Mucosa of stomach (tissue), 1 donor: Measurements from ENCODE around the gene NMUR1.
A peak's percentile ranks its signal among the peaks of the same experiment; 100 is the strongest.

Experiments used
- H3K27me3 ChIP-seq: one replicate; pipeline ENCODE4 v1.7.0; 2013; ENCODE audit warnings: mild to moderate bottlenecking, low read length; ENCODE audit not compliant: control insufficient read depth, insufficient read depth
- H3K36me3 ChIP-seq: one replicate; pipeline ENCODE4 v1.7.0; 2013; ENCODE audit warnings: low read length; ENCODE audit not compliant: control insufficient read depth, insufficient read depth
- H3K4me1 ChIP-seq: one replicate; pipeline ENCODE4 v1.7.0; 2013; ENCODE audit warnings: mild to moderate bottlenecking, low read length; ENCODE audit not compliant: control insufficient read depth, insufficient read depth
- H3K4me3 ChIP-seq: one replicate; pipeline ENCODE4 v1.7.0; 2013; ENCODE audit warnings: low read length
- H3K9ac ChIP-seq: one replicate; pipeline ENCODE4 v1.7.0; 2013; ENCODE audit warnings: mild to moderate bottlenecking, low read length, moderate library complexity
- H3K9me3 ChIP-seq: one replicate; pipeline ENCODE4 v1.7.0; 2013; ENCODE audit warnings: mild to moderate bottlenecking, low read length, moderate library complexity; ENCODE audit not compliant: control insufficient read depth
- donor health status: Pancreatic carcinoma.

NMUR1 gene

DNA sequence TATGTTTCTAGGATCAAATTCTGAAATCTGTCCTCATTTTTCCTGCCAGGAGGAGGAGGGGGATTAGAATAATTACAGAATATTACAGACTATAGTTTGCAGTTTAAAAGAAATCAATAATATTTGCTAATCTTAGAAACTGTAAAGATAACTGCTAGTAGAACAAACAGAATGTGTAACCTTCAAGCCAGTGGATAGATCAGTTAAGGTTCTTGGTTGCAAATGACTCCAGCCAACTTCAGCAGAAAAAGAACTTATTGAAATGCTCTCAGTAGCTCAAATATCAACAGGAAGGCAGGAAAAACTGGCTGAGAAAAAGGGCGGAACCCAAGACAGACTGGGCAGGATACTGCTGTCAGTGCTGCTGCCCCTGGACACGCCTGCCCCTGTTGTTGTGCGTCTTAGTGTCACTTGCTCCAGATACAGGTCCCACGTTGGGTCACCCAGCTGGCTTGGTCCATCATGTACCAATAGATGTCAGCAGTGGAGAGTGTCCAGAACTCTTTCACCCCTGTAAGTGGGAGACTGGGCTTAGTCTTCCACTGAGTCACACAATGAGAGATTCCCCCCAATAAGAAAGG, 10.2 kb downstream of the NMUR1 start:
- Histone ChIP-seq H3K9ac (no peak overlapping the region), H3K9me3 (no peaks in the 10 kb centered on the region), H3K36me3 (no peaks in the 10 kb centered on the region), H3K4me1 (peaks cover 18% of the 10 kb centered on the region), H3K27me3 (no peaks in the 10 kb centered on the region), H3K4me3 (no peak overlapping the region)

DNA sequence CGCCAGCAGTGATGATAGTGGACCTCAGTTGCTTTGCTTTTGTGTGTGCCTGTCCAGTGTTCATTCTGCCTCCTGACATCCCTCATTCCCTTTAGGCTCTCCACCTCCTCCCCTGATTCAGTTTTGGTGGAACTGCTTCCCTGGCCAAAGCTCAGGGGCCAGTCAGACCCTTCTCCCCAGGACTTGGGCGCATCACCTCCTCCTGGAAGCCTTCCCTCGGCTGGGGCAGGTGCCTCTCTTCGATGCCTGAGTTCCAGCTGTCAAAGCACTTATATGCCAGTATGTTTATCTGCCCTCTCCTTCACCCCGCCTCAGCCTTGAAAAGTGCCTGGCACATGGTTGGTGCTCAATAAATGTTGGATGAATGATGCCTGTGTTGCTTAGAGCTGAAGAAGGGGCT, 11.5 kb downstream of the NMUR1 start:
- no peaks in the 10 kb centered on the region for H3K36me3 ChIP-seq
- H3K4me3 ChIP-seq: no peak overlapping the region
- H3K4me1 ChIP-seq: peaks cover 22% of the 10 kb centered on the region
- no peaks in the 10 kb centered on the region for H3K9me3 ChIP-seq
- no peak overlapping the region for H3K9ac ChIP-seq
- no peaks in the 10 kb centered on the region for H3K27me3 ChIP-seq

DNA sequence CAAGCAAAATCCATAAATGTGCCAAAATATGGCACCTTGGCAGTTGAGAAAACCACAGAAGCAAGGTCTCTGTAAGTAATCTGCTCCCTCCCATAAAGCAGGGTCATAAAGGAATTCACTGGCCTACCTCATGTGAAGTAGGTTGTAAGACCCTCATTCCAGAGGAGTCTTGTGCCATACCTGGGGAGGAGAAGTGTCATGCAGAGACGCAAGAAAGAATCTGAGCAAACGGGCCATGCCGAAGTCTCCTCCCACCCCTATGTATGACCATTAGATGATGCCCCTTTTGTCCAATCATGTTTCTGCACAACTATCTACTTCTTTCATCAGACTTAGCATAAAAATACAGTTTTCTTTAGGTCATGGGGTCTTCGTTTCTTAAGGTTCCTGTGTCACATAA, 14.6 kb downstream of the NMUR1 start:
- Histone ChIP-seq H3K36me3 (no peaks in the 10 kb centered on the region), H3K4me3 (no peak overlapping the region), H3K9ac (no peak overlapping the region)

DNA sequence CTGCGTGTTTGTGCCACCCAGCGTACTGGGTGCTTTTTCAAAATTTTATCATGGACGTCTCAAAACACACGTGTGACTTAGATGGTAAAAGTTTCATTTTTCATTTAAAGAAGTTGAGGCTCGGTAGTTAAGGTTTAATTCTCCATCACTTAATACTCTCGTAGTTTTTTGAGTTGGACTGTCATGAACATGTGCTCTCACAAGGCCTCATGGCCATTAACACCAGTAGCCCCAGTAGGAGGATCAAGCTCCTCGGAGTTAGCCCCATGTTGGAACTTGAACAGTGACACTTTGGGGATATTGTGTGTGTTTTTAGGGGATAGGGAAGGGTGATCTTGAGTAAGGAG, 15.3 kb downstream of the NMUR1 start:
- no peaks in the 10 kb centered on the region for H3K36me3 ChIP-seq
- H3K4me3 ChIP-seq: peak overlapping the region; percentile 69
- no peaks in the 10 kb centered on the region for H3K27me3 ChIP-seq
- no peaks in the 10 kb centered on the region for H3K9me3 ChIP-seq
- H3K9ac ChIP-seq: peak overlapping the region; percentile 93
- peaks cover 13% of the 10 kb centered on the region for H3K4me1 ChIP-seq

More for the DNA sequence above, 14.6 kb downstream of the NMUR1 start:
- no peaks in the 10 kb centered on the region for H3K9me3 ChIP-seq
- peaks cover 20% of the 10 kb centered on the region for H3K4me1 ChIP-seq
- H3K27me3 ChIP-seq: no peaks in the 10 kb centered on the region

DNA sequence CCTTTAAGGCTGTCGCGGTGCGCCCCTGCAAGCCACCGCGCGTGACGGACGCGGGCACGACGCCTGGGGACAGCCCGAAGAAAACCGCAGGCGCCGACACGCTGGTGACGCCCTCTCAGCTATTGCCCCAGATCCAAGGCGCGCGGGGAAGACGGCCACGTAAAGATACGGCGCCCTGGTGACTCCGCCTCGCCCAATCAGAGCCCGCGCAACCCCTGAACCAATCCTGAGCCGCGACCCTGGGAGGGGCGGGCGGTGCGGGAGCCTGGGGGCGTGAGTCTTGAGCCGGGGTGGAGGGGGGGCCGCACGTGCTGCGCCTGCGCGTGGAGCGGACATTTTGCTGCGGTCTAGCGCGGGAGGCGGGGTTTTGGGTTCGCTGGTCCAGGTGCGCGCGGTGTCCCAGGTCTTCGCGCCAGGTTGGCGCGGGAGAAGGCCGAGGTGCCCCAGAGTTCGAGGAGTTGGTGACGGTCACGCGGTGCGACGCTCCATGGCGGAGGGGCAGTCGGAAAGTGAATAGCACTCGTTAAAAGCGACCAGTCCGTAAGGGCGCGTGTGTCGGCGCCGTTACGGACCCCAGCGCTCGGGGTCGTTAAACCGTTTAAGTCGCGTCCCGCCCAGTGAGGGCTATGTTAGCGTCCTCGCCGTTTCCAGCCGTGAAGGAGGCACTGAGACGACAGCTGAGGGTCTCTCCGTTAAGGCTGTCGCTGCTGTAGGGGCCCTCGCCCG, 15.9 kb downstream of the NMUR1 start:
- no peaks in the 10 kb centered on the region for H3K36me3 ChIP-seq
- H3K9ac ChIP-seq: peak overlapping the region; percentile 93
- peaks cover 12% of the 10 kb centered on the region for H3K4me1 ChIP-seq
- no peaks in the 10 kb centered on the region for H3K9me3 ChIP-seq
- H3K4me3 ChIP-seq: peak overlapping the region; percentile 69
- no peaks in the 10 kb centered on the region for H3K27me3 ChIP-seq

DNA sequence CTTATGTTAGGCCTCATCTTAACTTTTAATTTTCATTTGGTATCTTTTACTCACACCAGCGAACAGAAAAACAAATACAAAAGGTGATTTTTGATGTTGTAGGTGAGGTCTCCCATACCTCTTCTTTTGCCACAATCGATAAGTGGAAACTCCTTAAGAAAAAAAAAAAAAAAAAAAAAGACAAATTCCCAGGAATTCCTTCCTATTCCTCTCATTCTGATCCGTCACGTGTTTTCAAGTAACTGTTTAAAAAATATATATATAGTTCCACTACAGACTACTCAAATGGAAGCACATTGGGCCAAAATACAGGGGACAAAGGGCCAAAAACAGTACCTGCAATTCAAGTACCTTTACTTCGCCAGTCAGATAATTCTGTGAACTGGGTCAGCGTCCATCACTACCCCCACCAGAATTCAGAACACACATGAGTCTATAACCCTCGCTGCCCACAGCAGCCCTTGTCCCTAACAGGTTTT, 16.5 kb downstream of the NMUR1 start:
- H3K27me3 ChIP-seq: no peaks in the 10 kb centered on the region
- H3K4me3 ChIP-seq: peak overlapping the region; percentile 69
- H3K36me3 ChIP-seq: no peaks in the 10 kb centered on the region
- peaks cover 12% of the 10 kb centered on the region for H3K4me1 ChIP-seq
- peak overlapping the region; percentile 73 for H3K9ac ChIP-seq
- no peaks in the 10 kb centered on the region for H3K9me3 ChIP-seq

DNA sequence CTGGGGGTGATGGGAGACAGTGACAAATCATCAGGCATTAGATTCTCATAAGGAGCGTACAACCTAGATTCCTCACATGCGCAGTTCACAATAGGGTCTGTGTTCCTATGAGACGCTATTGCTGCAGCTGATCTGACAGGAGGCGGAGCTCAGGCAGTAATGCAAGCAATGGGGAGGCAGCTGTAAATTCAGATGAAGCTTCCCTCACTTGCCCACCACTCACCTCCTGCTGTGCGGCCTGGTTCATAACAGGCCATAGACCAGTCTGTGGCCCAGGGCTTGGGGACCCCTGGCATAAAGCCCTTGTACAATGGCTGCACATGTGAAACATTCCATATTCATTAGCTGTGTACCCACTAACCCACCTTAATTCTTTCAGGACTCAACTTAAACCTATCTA, 18.0 kb downstream of the NMUR1 start:
- peaks cover 12% of the 10 kb centered on the region for H3K4me1 ChIP-seq
- H3K9ac ChIP-seq: no peak overlapping the region
- H3K4me3 ChIP-seq: no peak overlapping the region
- H3K36me3 ChIP-seq: no peaks in the 10 kb centered on the region
- H3K27me3 ChIP-seq: no peaks in the 10 kb centered on the region
- H3K9me3 ChIP-seq: no peaks in the 10 kb centered on the region

DNA sequence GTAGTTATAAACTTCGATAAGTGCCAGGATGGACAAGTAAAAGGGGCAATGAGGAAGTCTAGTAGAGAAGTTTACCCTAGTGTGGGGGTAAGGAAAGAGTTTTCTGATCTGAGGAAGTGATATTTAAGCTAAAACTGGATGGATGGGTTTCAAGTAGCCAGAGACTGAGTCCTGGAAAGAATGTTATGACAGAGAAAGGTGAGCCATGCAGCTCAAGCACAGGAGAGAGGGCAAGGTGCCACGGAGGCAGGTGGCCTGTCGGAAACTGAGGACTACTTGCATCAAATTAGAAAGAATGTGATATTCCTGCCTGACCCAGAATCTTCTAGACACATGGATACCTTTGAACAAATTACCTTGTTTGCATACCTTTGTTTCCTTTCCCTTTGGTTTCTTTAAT, 26.5 kb downstream of the NMUR1 start:
- no peaks in the 10 kb centered on the region for H3K9me3 ChIP-seq
- H3K4me1 ChIP-seq: no peaks in the 10 kb centered on the region
- H3K9ac ChIP-seq: no peak overlapping the region
- no peak overlapping the region for H3K4me3 ChIP-seq
- H3K36me3 ChIP-seq: no peaks in the 10 kb centered on the region
- no peaks in the 10 kb centered on the region for H3K27me3 ChIP-seq

DNA sequence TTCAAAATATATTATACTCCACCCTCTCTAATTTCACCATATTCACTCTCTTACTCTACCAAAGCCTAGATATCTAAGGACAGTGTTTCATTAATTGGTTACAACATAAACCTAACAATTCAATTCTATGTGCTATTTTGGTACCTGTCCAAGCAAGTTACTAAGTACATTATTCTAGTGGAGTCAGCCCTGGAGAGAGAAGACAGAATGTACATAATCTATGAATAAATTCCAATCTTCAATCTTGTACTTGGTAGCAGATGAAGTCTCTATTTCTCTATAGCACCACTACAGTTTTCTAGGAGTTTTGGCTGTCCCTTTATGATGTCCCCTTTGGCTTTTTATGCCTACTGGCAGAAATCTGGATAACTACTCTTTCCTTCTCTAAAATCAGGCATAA, 27.6 kb downstream of the NMUR1 start:
- no peak overlapping the region for H3K9ac ChIP-seq
- H3K4me3 ChIP-seq: no peak overlapping the region
- H3K27me3 ChIP-seq: no peaks in the 10 kb centered on the region
- no peaks in the 10 kb centered on the region for H3K4me1 ChIP-seq
- H3K9me3 ChIP-seq: no peaks in the 10 kb centered on the region
- H3K36me3 ChIP-seq: no peaks in the 10 kb centered on the region

DNA sequence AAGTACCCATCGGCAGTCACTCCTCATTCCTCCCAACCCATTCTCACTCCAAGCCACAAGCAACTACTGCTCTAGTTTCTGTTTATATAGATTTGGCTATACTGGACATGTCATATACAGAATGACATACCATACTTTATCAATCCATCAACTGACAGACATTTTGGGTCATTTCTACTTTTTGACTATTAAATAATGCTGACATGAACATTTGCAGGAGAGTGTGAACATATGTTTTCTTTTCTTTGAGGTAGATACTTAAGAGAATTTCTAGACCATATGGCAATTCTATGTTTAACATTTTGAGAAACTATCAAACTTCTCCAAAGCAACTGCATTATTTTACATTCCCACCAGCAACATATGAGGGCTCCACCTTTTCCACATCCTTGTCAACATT, 32.6 kb downstream of the NMUR1 start:
- H3K4me1 ChIP-seq: no peaks in the 10 kb centered on the region
- no peaks in the 10 kb centered on the region for H3K27me3 ChIP-seq
- no peak overlapping the region for H3K9ac ChIP-seq
- H3K4me3 ChIP-seq: no peak overlapping the region
- no peaks in the 10 kb centered on the region for H3K36me3 ChIP-seq
- no peaks in the 10 kb centered on the region for H3K9me3 ChIP-seq

DNA sequence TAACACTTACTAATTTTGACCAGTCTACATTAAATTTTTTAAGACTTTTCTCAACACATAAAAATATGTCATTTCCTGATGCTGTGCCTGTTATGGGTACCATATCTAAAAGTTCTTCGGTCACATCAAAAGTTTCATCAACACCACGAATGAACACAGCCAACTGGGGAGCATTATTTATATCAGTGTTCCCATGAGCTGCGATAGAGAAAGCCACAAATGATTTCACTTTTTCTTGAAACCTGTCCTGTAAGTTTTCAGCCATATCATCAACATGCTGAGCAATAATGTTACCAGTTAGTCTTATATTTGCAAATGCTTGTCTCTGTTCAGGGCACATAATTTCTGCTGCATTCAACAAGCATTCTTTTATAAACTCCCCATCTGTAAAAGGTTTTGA, 35.6 kb downstream of the NMUR1 start:
- Histone ChIP-seq H3K9me3 (no peaks in the 10 kb centered on the region), H3K4me1 (no peaks in the 10 kb centered on the region), H3K9ac (no peak overlapping the region), H3K4me3 (no peak overlapping the region), H3K27me3 (no peaks in the 10 kb centered on the region), H3K36me3 (no peaks in the 10 kb centered on the region)

DNA sequence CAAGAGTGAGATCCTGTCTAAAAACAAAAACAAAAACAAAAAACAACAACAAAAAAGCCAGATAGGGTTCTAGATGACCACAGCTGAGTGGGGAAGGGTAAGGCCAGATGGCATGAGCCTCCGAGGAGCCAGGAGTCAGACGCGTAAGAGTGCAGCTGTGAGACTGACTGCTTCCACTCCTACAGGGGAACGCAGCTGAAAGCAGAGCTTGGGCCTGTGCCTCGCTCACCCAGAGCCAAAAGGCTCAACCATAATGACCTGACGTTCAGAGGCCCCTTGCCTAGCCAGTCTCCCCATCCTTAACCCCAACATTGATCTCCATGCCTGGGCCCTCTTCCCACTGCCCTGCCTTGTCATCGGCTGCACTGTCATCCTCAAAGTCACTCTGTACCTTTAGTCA, 39.4 kb downstream of the NMUR1 start:
- no peaks in the 10 kb centered on the region for H3K27me3 ChIP-seq
- no peak overlapping the region for H3K9ac ChIP-seq
- no peaks in the 10 kb centered on the region for H3K36me3 ChIP-seq
- H3K4me1 ChIP-seq: no peaks in the 10 kb centered on the region
- no peaks in the 10 kb centered on the region for H3K9me3 ChIP-seq
- H3K4me3 ChIP-seq: no peak overlapping the region
